Kidney tubule cell (primary cell): ENCODE measurements around the gene GPS1.
"Not testable (repeated sequence)": the region's sequence is repeated elsewhere in the genome, so short reads cannot be mapped to it uniquely, and the experiment has no call there.

Source experiments
- DNase-seq: peaks from one replicate; pipeline ENCODE4 v3.0.0-alpha.2; 2018; ENCODE audit warnings: low spot score

Gene GPS1

DNA sequence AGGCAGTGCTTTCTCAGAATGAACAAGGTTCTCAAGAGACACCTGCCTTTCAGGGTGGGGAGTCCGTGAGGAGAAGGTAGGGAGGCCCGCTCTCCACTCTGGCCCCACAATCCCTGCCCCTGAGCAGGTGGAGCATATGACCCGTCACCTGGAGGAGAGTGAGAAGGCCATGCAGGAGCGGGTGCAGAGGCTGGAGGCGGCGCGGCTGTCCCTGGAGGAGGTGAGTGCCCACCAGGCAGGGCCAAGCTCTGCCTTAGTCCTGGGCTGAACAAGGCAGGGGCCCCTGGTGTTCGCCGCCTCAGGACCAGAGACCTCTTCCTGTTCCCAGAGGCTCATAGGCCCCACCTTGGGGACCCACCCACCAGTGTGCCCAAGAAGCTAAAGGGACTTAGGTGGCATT lies 22.7 kb upstream of the GPS1 start:
- DNase-seq, result no peak

GRCh38 chr17:82029391-82029790 lies 22.3 kb upstream of the GPS1 start:
- DNase-seq, result no peak

DNA sequence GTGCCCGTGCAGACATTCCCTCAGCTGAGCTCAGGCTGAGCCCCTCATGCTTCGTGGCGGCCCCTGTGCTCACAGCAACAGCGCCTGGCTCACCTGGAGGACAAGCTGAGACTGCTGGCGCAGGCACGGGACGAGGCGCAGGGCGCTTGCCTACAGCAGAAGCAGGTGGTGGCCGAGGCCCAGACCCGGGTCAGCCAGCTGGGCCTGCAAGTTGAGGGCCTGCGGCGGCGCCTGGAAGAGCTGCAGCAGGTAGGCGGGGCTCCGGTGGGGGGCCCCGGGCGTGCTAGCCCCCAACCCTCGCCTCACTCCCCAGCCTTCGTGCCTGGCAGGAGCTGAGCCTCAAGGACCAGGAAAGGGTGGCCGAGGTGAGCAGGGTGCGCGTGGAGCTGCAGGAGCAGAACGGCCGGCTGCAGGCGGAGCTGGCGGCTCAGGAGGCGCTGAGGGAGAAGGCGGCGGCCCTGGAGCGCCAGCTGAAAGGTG lies 21.7 kb upstream of the GPS1 start:
- DNase-seq, result no peak

DNA sequence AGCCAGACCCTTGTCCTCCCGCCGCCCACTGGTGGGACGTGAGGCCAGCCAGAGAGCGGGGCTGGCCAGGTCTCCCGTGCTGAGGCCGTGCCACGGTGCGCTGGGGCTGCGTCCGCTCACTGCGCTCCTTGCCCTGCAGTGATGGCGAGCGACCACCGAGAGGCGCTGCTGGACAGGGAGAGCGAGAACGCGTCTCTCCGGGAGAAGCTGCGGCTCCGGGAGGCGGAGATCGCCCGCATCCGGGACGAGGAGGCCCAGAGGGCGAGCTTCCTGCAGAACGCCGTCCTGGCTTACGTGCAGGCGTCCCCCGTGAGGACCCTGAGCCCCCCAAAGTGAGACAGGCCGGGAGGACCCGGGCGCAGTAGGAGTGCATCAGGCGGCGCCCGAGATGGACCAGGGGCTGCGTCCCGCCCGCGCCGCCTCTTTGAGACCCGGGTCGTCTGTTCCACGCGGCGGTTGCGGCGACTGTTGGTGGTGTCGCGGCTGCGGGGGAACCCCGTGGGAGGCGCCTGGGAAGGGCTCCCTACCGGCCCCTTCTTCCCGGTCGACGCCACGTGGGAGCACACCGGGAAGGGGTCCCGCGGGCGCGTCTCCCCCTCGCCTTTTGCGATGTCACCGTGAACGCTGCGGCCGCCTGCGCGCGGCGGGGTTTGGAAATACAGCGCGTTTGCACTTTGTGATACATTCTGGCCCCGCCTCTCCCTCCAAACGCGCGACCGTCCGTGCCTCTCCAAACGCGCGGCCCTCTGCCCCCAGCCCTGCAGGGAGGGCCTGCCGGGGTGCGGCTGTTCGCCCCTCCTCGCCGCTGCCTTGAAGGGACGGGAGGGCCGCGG lies 21.0 kb upstream of the GPS1 start:
- DNase-seq, result peak; percentile 83

DNA sequence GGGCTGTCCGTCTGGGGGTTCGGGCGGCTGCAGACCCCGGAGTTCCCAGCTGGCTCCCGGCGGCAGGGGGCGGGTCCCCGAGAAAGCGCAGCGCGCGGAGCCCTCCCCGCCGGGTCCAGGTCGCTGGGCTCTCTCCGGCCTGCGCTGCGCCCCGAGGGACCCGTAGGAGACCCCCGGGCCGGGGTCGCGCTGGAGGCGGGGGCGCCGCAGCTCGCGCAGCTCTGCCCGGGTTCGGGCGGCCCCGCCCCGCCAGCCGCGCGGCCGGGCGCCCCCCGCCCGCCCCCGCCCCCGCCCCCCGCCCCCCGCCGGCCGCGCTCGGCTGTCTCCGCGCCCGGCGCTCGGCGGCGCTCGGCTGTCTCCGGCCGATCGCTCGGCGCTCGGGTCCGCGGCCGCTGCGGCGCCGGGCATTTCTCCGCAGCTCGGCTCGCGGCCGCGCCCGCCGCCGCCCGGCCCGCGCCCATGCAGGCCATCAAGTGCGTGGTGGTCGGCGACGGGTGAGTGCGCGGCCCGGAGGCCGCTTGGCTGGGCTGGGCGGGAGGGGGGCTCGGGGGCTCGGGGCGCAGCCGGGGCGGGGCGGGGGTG lies 20.3 kb upstream of the GPS1 start, which contains the start of gene RAC3:
Gene RAC3, plus strand, starts transcription at position 376 of the 582 bp plus-strand sequence. Its CDS starts 84 bp downstream, at position 460.
- DNase-seq, result peak; percentile 33

DNA sequence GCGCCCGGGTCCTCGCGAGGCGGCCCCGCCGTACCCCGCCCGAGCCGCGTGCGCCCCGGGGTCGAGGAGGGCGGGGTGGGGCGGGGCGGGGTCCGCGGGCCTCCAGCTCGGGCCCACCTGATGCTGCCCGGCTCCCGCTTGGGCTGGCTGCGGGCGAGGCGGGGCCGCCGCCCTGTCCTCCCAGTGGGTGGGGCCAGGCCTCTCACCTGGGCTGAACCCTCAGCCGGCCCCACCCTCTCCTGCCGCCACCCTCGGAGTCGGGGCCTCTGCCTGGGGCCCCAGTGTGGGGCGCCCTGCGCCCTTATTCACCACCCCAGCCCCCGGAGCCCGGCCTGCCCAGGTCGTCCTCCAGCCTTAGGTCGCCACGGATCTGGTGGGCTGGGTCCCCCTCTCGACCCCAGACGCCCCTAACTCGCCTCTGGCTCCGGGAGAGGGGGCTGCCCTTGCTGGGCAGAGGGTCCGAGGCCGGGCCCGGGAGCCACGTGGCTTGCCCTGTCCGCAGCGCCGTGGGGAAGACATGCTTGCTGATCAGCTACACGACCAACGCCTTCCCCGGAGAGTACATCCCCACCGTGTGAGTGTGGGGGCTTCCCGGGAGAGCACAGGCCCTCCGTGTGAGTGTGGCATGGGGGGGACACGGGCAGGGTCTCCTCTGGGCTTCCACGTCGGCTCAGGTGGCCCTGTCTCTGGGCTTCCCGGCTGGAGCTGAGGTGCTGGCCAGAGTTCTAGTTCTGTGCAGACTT lies 19.6 kb upstream of the GPS1 start:
- DNase-seq, result peak; percentile 44

DNA sequence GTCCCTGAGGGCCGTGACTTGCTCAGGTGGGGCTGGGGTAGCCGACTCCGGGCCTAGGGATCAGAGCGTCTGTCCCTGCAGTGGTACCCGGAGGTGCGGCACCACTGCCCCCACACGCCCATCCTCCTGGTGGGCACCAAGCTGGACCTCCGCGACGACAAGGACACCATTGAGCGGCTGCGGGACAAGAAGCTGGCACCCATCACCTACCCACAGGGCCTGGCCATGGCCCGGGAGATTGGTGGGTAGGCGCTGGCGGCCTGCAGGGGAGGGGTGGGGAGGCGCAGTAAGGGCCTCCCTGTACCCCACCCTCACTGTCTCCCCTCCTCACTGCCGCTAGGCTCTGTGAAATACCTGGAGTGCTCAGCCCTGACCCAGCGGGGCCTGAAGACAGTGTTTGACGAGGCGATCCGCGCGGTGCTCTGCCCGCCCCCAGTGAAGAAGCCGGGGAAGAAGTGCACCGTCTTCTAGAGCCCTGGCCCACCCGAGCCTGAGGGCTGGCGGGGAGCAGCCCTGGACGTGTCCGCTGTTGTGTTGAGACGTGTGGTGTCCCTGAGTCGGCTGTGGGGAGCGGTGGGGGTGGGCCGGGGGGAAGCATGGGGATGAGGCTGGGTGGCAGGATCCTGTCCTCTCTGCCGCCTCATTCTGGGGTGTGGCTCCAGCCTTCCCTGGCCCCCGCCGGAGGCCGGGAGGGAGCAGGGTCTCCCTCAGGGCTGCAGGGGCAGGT lies 18.2 kb upstream of the GPS1 start:
- DNase-seq, result no peak

DNA sequence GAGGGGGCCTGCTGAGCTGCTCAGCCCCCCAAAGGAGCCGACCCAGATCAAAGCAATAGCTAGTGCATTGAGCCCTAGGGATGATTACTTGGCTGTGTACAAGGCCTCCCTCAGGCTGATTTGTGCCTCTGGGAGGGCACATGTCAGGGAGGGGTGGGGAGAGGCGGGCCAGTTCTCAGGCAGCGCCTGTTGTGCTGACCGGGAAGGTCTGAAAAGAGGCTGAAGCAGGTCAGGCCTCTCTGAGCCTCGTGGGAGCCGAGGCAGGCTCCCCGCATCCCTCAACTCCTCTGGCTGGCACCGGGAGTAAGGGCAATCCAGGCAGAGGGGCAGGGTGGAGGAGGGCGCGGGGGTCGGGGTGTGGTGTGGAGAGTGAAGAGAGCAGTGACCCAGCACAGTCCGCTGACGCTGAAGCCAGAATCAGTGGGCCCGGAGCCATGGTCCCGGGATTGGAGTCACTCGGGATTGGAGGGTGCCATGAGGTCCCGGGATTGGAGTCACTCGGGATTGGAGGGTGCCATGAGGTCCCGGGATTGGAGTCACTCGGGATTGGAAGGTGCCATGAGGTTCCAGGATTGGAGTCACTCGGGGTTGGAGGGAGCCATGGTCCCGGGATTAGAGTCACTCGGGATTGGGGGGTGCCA lies 17.2 kb upstream of the GPS1 start:
- DNase-seq, result no peak

DNA sequence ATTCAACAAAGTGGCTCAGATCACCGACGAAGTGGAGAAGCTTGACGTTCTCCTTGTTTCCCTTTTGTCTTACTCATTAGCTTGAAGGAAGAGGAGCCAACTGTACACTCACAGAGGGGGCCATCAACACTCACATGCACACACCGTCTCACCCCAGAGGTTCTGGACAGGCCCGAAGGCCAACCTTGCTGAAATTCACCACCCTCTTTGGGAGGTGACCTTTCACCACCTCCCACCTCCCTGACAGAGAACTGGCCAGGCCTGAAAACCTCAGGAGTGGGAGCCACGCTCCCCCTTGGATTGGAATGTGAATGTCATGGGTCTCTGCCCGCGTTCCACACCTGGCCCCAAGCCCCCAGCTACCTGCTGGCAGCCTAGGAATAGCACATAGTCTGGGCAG lies 16.2 kb upstream of the GPS1 start:
- no peak for DNase-seq

DNA sequence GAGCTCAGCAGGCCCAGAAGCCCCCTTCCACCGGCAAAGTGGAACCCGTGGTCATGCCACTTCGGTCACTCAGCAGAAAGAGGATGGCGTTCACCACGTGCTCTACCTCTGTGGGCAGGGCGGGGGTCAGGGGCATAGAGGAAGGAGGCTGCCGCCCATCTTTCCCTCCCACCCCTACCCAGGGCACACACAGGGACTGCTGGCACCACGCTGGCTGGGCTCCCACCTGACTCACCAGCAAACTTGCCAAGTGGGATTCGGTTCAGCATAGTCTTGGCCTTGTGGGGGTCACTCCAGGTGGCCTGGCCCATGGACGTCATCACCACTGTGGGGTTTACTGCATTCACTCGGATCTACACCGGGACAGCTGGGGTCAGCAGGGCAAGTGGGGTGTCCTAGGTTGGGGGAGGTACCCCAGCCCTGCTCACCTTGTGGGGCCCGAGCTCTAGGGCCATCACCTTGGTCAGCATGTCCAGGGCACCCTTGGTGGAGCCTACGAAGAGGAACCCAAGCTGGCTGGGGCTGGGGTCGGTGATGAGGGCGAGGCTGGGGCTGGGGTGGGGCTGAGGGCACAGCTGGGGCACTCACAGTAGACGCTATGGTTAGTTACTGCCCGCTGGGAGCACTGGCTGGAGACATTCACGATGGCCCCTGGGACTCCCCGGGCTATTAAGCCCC lies 15.6 kb upstream of the GPS1 start:
- DNase-seq, result no peak

- DNase-seq, result peak; percentile 15
Measured at GRCh38 chr17:82036634-82037091, 15.0 kb upstream of the GPS1 start.

DNA sequence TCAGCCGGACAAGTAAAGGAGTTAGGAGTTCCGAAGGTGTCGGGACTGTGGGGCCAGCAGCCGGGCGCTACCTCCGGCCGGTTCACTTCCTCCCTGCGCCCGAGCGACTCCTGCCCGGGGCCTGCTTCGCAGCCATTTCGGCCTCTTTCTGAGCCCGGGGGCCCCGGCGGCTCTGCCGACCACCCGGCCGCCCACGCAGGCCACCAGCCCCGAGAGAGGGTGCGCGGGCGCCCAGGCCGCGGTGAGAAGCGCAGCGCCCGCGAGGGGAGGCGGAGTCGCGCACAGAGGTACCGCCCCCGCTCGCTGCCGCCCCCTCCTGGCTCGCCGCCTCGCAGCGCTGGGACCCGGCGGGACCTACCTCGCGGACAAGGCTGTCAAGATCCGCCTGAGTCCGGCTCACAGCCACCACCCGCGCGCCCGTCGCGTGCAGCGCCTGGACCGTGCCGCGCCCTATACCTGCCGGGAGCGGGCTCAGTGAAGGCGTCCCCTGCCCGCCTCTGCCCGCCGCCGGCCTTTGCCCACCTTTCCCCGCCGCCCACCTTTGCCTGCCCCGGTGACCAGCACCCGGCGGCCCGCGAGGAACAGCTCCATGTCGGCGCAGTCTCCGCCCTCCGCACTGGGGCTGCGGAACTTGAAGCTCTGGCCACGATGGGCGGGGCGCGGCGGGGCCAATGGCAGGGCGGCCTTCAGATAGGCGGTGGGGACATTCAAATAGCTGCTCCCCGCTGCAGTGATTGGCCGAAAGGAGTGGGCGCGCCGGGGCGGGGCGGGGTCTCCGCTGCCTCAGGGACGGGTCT lies 14.4 kb upstream of the GPS1 start, which contains the start of gene DCXR:
Gene DCXR, minus strand, starts transcription at position 606 of the 797 bp plus-strand sequence. Its CDS starts 15 bp downstream, at position 591.
- DNase-seq, result peak; percentile 96

GRCh38 chr17:82037889-82038195 lies 13.9 kb upstream of the GPS1 start:
- no peak for DNase-seq

DNA sequence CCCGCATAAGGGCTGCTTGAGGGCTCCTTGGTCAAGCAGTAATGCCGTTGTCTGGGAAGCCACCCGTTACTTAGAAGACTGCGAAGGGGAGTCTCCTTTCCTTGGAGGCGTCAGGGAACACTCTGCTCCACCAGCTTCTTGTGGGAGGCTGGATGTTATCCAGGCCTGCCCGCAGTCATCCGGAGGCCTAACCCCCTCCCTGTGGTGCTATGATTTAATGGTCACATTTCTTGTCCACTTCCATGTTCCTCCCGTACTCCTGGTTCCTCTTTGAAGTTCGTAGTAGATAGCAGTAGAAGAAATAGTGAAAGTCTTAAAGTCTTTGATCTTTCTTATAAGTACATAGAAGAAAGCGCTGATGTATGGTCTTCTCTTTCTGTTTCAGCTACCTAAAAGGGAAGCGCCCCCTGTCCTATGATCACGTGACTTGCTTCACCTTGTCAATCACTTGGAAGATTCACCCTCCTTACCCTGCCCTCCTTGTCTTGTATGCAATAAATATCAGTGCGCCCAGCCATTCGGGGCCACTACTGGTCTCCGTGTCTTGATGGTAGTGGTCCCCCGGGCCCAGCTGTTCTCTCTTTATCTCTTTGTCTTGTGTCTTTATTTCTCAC lies 12.8 kb upstream of the GPS1 start:
- DNase-seq, result not testable (repeated sequence)

DNA sequence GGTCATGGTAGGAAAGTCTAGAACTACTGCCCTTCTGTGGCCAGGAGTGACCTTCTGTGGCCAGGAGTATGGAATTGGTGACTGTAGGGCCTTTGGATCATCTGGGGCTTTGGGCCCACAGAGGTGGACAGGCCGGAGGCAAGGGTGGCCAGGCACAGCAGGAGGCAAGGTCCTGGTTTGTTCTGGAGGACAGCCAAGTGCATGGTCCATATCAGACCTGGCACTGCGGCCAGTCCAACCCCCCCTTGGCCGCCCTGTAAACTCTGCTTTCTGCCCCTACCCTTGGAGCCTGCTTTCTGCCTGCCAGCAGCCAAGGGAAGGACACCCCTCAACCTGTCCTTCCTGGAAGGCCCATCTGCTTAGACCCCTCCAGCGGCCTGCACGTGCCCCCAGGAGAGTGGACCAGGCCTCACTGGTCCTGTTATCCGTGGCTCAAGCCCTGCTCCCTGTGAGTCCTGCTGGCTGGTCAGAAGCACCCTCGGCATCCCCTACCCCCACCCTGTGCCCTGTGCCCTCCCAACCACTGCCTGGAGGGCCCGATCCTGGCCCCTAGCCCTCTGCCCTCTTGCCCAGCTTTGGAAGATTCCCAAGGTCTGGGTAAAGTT lies 11.9 kb upstream of the GPS1 start:
- no peak for DNase-seq

GRCh38 chr17:82041144-82041814 lies 10.4 kb upstream of the GPS1 start:
- no peak for DNase-seq

- DNase-seq, result no peak
Measured at GRCh38 chr17:82042649-82043048, 9.0 kb upstream of the GPS1 start.

- no peak for DNase-seq
Measured at GRCh38 chr17:82043507-82043906, 8.2 kb upstream of the GPS1 start.
